SU-DHL-6 (cell line): Measurements from ENCODE around the gene FBXO31.

ENCODE experiments used
- H2AFZ ChIP-seq: fragments of 200-600 bp; sonication (generic); 2 replicates; pipeline ENCODE4 v1.6.1; 2014; ENCODE audit warnings: low read depth, mild to moderate bottlenecking, moderate library complexity, mixed read lengths, antibody characterized with exemption, low read length; ENCODE audit not compliant: severe bottlenecking
- H3F3A ChIP-seq: fragments of 200-600 bp; shearing (Covaris generic); 2 replicates; pipeline ENCODE4 v1.6.0; 2016; ENCODE audit warnings: antibody characterized with exemption, mild to moderate bottlenecking; ENCODE audit not compliant: insufficient read depth
- H3K27ac ChIP-seq: fragments of 200-600 bp; sonication (generic); 2 replicates; pipeline ENCODE4 v1.5.1; 2016; ENCODE audit warnings: low read depth, mild to moderate bottlenecking, low read length, moderate library complexity, mixed read lengths
- H3K27me3 ChIP-seq: fragments of 200-600 bp; sonication (generic), shearing (Covaris generic); 2 replicates; pipeline ENCODE4 v1.6.0; 2014; ENCODE audit warnings: mild to moderate bottlenecking, low read length
- H3K36me3 ChIP-seq: fragments of 200-600 bp; sonication (generic); 2 replicates; pipeline ENCODE4 v1.6.1; 2014; ENCODE audit warnings: mild to moderate bottlenecking, low read length, mixed read lengths
- H3K4me2 ChIP-seq: fragments of 300-600, 200-600 bp; shearing (Covaris generic), sonication (generic); 2 replicates; pipeline ENCODE4 v1.6.0; 2014; ENCODE audit warnings: low read length, low read depth, mild to moderate bottlenecking; ENCODE audit not compliant: poor library complexity, severe bottlenecking
- H3K4me3 ChIP-seq: fragments of 200-600 bp; sonication (generic); 2 replicates; pipeline ENCODE4 v1.5.1; 2014; ENCODE audit warnings: antibody characterized with exemption, low read length, mild to moderate bottlenecking, mixed read lengths; ENCODE audit not compliant: insufficient read depth, poor library complexity, severe bottlenecking
- H3K79me2 ChIP-seq: fragments of 200-600 bp; sonication (generic); 2 replicates; pipeline ENCODE4 v1.6.1; 2014; ENCODE audit warnings: mild to moderate bottlenecking, low read length, moderate library complexity; ENCODE audit not compliant: insufficient read depth
- H3K9ac ChIP-seq: fragments of 200-600 bp; sonication (generic); 2 replicates; pipeline ENCODE4 v1.7.0; 2014; ENCODE audit warnings: mild to moderate bottlenecking, low read length
- H3K9me2 ChIP-seq: fragments of 200-600 bp; sonication (generic); replicated peaks from 2 replicates; pipeline ENCODE4 v1.6.1; 2014; ENCODE audit warnings: low read length; ENCODE audit not compliant: insufficient read depth
- H3K9me3 ChIP-seq: fragments of 200-600 bp; sonication (generic); 2 replicates; pipeline ENCODE4 v1.6.1; 2014; ENCODE audit warnings: low read length, mixed read lengths; ENCODE audit not compliant: insufficient read depth
- H4K20me1 ChIP-seq: fragments of 200-600 bp; sonication (generic); 2 replicates; pipeline ENCODE4 v1.6.1; 2014; ENCODE audit warnings: low read depth, mild to moderate bottlenecking, antibody characterized with exemption, low read length, moderate library complexity, mixed read lengths
- EZH2phosphoT487 ChIP-seq: fragments of 200-600 bp; sonication (generic), shearing (Covaris generic); conservative IDR thresholded peaks from 2 replicates; pipeline ENCODE4 v1.6.1; 2018; ENCODE audit warnings: mild to moderate bottlenecking, antibody characterized with exemption, low read length, moderate library complexity, mixed read lengths
- TF ChIP-seq, protein P1 (sequence below): fragments of 200-600 bp; sonication (generic); IDR thresholded peaks from one replicate; pipeline ENCODE4 v1.5.1; 2017; ENCODE audit warnings: antibody characterized with exemption, mild to moderate bottlenecking, low read length, moderate library complexity; ENCODE audit not compliant: insufficient read depth, poor library complexity, severe bottlenecking

The FBXO31 gene

DNA sequence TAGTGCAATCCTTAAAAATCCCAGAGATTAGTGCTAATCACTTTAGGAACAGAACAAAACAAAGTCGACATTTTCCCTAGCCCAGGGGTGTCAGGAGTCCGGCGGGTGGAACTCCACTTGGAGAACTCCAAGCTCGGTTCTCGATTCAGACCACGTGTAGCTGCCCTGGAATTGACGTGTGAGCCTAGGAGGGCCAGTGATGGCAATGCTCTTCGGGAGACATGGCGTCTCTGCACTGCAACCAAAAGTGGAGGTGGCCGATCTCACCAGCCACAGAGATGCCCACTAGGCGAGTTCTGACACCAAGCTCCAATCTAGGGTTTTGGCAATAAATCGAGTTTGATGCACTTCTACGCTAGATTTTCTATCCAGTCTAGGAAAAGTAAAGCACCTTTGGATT, 26.2 kb upstream of the FBXO31 start:
- TF ChIP-seq, protein P1, sequence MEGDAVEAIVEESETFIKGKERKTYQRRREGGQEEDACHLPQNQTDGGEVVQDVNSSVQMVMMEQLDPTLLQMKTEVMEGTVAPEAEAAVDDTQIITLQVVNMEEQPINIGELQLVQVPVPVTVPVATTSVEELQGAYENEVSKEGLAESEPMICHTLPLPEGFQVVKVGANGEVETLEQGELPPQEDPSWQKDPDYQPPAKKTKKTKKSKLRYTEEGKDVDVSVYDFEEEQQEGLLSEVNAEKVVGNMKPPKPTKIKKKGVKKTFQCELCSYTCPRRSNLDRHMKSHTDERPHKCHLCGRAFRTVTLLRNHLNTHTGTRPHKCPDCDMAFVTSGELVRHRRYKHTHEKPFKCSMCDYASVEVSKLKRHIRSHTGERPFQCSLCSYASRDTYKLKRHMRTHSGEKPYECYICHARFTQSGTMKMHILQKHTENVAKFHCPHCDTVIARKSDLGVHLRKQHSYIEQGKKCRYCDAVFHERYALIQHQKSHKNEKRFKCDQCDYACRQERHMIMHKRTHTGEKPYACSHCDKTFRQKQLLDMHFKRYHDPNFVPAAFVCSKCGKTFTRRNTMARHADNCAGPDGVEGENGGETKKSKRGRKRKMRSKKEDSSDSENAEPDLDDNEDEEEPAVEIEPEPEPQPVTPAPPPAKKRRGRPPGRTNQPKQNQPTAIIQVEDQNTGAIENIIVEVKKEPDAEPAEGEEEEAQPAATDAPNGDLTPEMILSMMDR = no peak
- no peak for TF ChIP-seq EZH2phosphoT487
- H3K4me2 ChIP-seq = no peak overlapping the region
- H3K9ac ChIP-seq = no peak overlapping the region
- no peaks in the 10 kb centered on the region for H3K9me3 ChIP-seq
- H3F3A ChIP-seq = no peaks in the 10 kb centered on the region
- H3K9me2 ChIP-seq = no peaks in the 10 kb centered on the region
- no peak overlapping the region for H3K27ac ChIP-seq
- H3K27me3 ChIP-seq = no peaks in the 10 kb centered on the region
- H3K79me2 ChIP-seq = no peaks in the 10 kb centered on the region
- no peaks in the 10 kb centered on the region for H3K36me3 ChIP-seq
- no peaks in the 10 kb centered on the region for H4K20me1 ChIP-seq
- no peak overlapping the region for H2AFZ ChIP-seq
- no peak overlapping the region for H3K4me3 ChIP-seq

DNA sequence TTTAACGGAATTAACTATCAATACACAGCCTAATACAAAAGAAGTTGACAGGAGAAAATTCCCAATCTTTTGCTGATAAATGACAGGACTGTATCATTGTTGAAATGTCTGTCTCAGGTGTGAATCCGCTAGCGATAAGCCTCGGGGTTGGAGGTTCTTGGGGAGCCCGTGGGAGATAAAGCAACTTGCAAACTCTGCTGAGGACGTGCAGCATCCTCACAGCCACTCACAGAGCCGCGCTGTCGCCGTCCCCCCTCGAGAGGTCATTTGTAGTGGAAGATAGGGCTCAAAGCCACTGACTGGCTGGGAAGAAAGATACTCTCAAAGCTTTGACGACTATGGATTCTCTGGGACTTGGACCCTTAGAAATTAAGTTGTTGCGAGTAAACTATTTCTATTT, 25.6 kb upstream of the FBXO31 start:
- no peak for TF ChIP-seq EZH2phosphoT487
- TF ChIP-seq, protein P1 = no peak
- H3K36me3 ChIP-seq = no peaks in the 10 kb centered on the region

DNA sequence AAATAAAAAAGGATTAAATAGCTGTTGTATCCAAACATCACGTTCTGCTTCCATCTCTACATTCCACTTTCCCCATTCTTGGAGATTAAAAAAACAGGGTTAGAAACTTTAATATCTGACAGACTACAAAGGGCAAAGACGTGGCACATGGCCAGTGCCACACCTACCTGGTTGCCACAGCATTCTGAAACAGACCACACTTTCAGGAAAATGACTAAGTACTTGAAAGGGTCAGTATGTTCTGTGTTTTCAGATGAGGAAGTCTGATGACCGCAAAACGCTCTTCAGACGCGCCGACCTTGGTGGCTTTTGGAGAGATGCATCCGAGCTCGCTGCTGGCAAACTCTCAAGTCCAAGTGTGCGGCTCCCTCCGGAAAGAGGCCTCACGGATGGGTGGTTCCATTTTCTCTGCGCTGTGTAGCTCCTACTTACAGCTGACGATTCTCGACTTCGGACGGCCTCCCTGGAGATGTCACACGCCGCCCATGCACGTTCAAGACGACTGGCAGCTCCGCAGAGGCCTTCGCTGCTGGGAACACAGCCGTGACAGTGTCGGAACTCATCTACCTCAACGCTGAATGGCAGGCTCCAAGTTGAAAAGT, 24.0 kb upstream of the FBXO31 start:
- H2AFZ ChIP-seq = no peak overlapping the region
- no peaks in the 10 kb centered on the region for H3K79me2 ChIP-seq
- H3K9ac ChIP-seq = no peak overlapping the region
- H3K36me3 ChIP-seq = no peaks in the 10 kb centered on the region; the same call in 1 of the 2 replicates
- H3F3A ChIP-seq = no peaks in the 10 kb centered on the region
- H3K4me3 ChIP-seq = no peak overlapping the region
- H3K4me2 ChIP-seq = no peak overlapping the region
- no peaks in the 10 kb centered on the region for H3K9me3 ChIP-seq
- no peaks in the 10 kb centered on the region for H3K27me3 ChIP-seq
- H4K20me1 ChIP-seq = no peaks in the 10 kb centered on the region
- no peak overlapping the region for H3K27ac ChIP-seq
- H3K9me2 ChIP-seq = no peaks in the 10 kb centered on the region
- no peak for TF ChIP-seq EZH2phosphoT487
- TF ChIP-seq, protein P1 = no peak

More for the DNA sequence above, 25.6 kb upstream of the FBXO31 start:
- H3F3A ChIP-seq = no peaks in the 10 kb centered on the region
- no peaks in the 10 kb centered on the region for H3K9me3 ChIP-seq
- H3K9me2 ChIP-seq = no peaks in the 10 kb centered on the region
- H3K27me3 ChIP-seq = no peaks in the 10 kb centered on the region
- no peak overlapping the region for H3K4me3 ChIP-seq
- no peak overlapping the region for H3K4me2 ChIP-seq
- H2AFZ ChIP-seq = no peak overlapping the region
- H3K9ac ChIP-seq = no peak overlapping the region
- no peaks in the 10 kb centered on the region for H3K79me2 ChIP-seq
- H3K27ac ChIP-seq = no peak overlapping the region
- no peaks in the 10 kb centered on the region for H4K20me1 ChIP-seq
